Heart left ventricle (tissue), 16 donors: Measurements from ENCODE around the gene SOCS4. TPM values are rescaled to one million over a fixed set of nuclear protein-coding genes. Genes with fewer than 3 reads are reported as not detected.

ENCODE experiments used
- ATAC-seq, 4 donors: fragments of 200-7000 bp; cut with Tn5 transposase; one replicate each; pipeline ENCODE4 v1.9.1; 2020 to 2022; ENCODE audit warnings: moderate library complexity in 4 of 4, mild to moderate bottlenecking in 3 of 4, moderate number of reproducible peaks in 1 of 4
- DNase-seq, 5 donors: peaks; one replicate each; pipeline ENCODE4 v3.0.0-alpha.2; 2020
- H3K27ac ChIP-seq, 12 donors: fragments of 200-600 bp; sonication (generic) in 4 of 12; one replicate each; pipeline versions ENCODE4 v1.5.0 to v1.8.0; 2016 to 2022; ENCODE audit warnings: mild to moderate bottlenecking in 2 of 12
- H3K27me3 ChIP-seq, 9 donors: fragments of 200-600 bp; sonication (generic) in 2 of 9; one replicate each; pipeline versions ENCODE4 v1.5.1 to v1.8.0; 2016 to 2022; ENCODE audit warnings: mild to moderate bottlenecking in 3 of 9
- H3K36me3 ChIP-seq, 9 donors: fragments of 200-600 bp; sonication (generic) in 2 of 9; one replicate each; pipeline versions ENCODE4 v1.5.0 to v1.8.0; 2018 to 2022; ENCODE audit warnings: mild to moderate bottlenecking in 2 of 9
- H3K4me1 ChIP-seq, 12 donors: fragments of 200-600 bp; sonication (generic) in 4 of 12; one replicate each; pipeline versions ENCODE4 v1.5.0 to v1.8.0; 2016 to 2022; ENCODE audit warnings: mild to moderate bottlenecking in 3 of 12
- H3K4me3 ChIP-seq, 12 donors: fragments of 200-600 bp; sonication (generic) in 4 of 12; one replicate each; pipeline versions ENCODE4 v1.5.0 to v1.8.0; 2017 to 2022; ENCODE audit warnings: mild to moderate bottlenecking in 9 of 12, moderate library complexity in 4 of 12
- H3K9me3 ChIP-seq, 12 donors: fragments of 200-600 bp; sonication (generic) in 4 of 12; one replicate each; pipeline versions ENCODE4 v1.5.0 to v1.8.0; 2016 to 2022; ENCODE audit warnings: mild to moderate bottlenecking in 1 of 12
- CTCF ChIP-seq, 12 donors: fragments of 200-600 bp; sonication (generic) in 4 of 12; IDR thresholded peaks; one replicate each; pipeline versions ENCODE4 v1.5.0 to v1.8.0; 2018 to 2022; ENCODE audit warnings: antibody characterized with exemption in 12 of 12, mild to moderate bottlenecking in 5 of 12
- POLR2A ChIP-seq, 2 donors: fragments of 450-650 bp; IDR thresholded peaks; one replicate each; pipeline ENCODE4 v1.6.1; 2017; ENCODE audit warnings: antibody characterized with exemption in 2 of 2, mild to moderate bottlenecking in 2 of 2, moderate library complexity in 2 of 2
- WGBS, 4 donors: extraction: QIAGEN DNeasy Blood & Tissue Kit in 2 of 4; methylation state at CpG; one replicate each; pipeline versions ENCODE4 v1.1.5 to v1.1.7; 2013 to 2018; 5-methylcytosine and 5-hydroxymethylcytosine counted together
- intact Hi-C, 10 donors: fragments of 100-400 bp; cut with DNase I; formaldehyde crosslinking; loops; one replicate each; pipeline versions ENCODE4 v1.11.1 to v1.14.2; 2022
- polyA plus RNA-seq, 2 donors: library from polyadenylated mRNA; stranded (reverse); fragments of 200-250 nt; gene quantifications; one replicate each; pipeline ENCODE4 v1.2.3, GENCODE V29; 2013
- total RNA-seq, 9 donors: library from RNA; depleted of rRNA in 2 of 9; stranded (reverse); fragments of >200 nt in 2 of 9; fragmentation: NEBNext Ultra II Directional in 3 of 9; extraction: Animal tissue kit (Norgen Biotek cat#: 25700) in 3 of 9; gene quantifications; one replicate each; pipeline versions ENCODE4 v1.1.0 to v1.2.4, GENCODE V29; 2016 to 2023
- donor health status: ischemic (EF 13 %, LVEDD 7.1; RV severe dilation, severe dysfunction).
- donor health status: healthy with polysubstance abuse.
- donor health status: DM: no; HTN: yes; CAD: no.
- donor health status: DM: no; HTN: no; CAD: no.
- donor health status: ischemic (EF 25% LVEDD 6.9; RV normal size, moderate dysfunction).
- donor health status: ischemic (EF 25% LVEDD 5.7; RV mildly dilated, moderate dysfunction).
- donor health status: healthy.
- donor health status: DM: yes; HTN: yes; CAD: no.
- donor health status: ischemic (EF 35%, LVEDD 5.7; RV mildly dilated, moderate dysfunction).
- donor health status: nonischemic (EF 11% LVEDD 7.7; RV severe dilation, severe dysfunction).
- donor health status: DM: yes; HTN: yes; CAD: no.
- donor health status: PGD.
- donor health status: ischemic (EF 29% LVEDD 5.4; RV normal size, mild dysfunction).
- donor health status: nonischemic (EF 23%, LVEDD 6.1; RV moderate dilation, normal function).

Gene SOCS4
- total and polyA plus RNA-seq, 11 donors, result 3.7 to 20.7 (median 13.8) TPM

GRCh38 chr14:55094292-55095157 lies 67.5 kb downstream of the SOCS4 start:
- Histone ChIP-seq H3K4me3 (no peak overlapping the region), H3K27me3 (no peaks in the 10 kb centered on the region), H3K9me3 (no peaks in the 10 kb centered on the region), H3K27ac (no peak overlapping the region), H3K4me1 (peaks cover 0 to 37% (median 11%) of the 10 kb centered on the region in 12 donors), H3K36me3 (no peaks in the 10 kb centered on the region)
- ATAC-seq (no peak), DNase-seq (no peak)
- TF ChIP-seq CTCF (IDR thresholded peaks at IDR 0.05), result no peak
- TF ChIP-seq POLR2A (IDR thresholded peaks at IDR 0.05), result no peak
- 70 to 80% (median 76%) methylated on average over 9 of the region's 9 CpGs for WGBS, 4 donors
- intact Hi-C loops, result loop anchor here in 7 of 10 donors (2.0 to 5.0 kb wide), 3 partner anchors 38 to 64 kb away; no protein-coding TSS in a partner anchor

- Histone ChIP-seq H3K4me3 (no peak overlapping the region), H3K9me3 (no peaks in the 10 kb centered on the region), H3K27me3 (no peaks in the 10 kb centered on the region), H3K4me1 (peaks cover 9 to 59% (median 30%) of the 10 kb centered on the region in 12 donors), H3K27ac (peak overlapping the region in 10 of 12 donors; percentile 28 to 79 (median 44)), H3K36me3 (no peaks in the 10 kb centered on the region)
- WGBS, 4 donors, result 57 to 63% (median 58%) methylated on average over 5 of the region's 5 CpGs
- TF ChIP-seq CTCF (IDR thresholded peaks at IDR 0.05) (no peak), POLR2A (IDR thresholded peaks at IDR 0.05) (no peak)
- ATAC-seq, result peak in 1 of 4 donors; percentile 3
- intact Hi-C loops, result no loop called here
- DNase-seq, result peak in 2 of 5 donors; percentile 37 to 39
Measured at GRCh38 chr14:55097881-55098560, 71.0 kb downstream of the SOCS4 start.

- 93 to 100% (median 98%) methylated on average over 1 of the region's 1 CpG for WGBS, 4 donors
- TF ChIP-seq POLR2A (IDR thresholded peaks at IDR 0.05) (no peak), CTCF (IDR thresholded peaks at IDR 0.05) (no peak)
- no peaks in the 10 kb centered on the region for H3K9me3 ChIP-seq
- H3K4me1 ChIP-seq, result peaks cover 13 to 64% (median 35%) of the 10 kb centered on the region in 12 donors
- H3K36me3 ChIP-seq, result no peaks in the 10 kb centered on the region
- intact Hi-C loops, result no loop called here
- ATAC-seq, result no peak
- no peak for DNase-seq
- H3K27me3 ChIP-seq, result no peaks in the 10 kb centered on the region
- no peak overlapping the region for H3K4me3 ChIP-seq
- H3K27ac ChIP-seq, result peak overlapping the region in 8 of 12 donors; percentile 28 to 79 (median 56)
Measured at GRCh38 chr14:55098561-55098898, 71.5 kb downstream of the SOCS4 start.

Other genes with a start within 250 kb of the SOCS4 start
- 10 to 100 TPM in 1 of 9 donors, 1 to 10 TPM in 8; 1.6 to 13.8 (median 3.7) TPM for gene GCH1, start 124.4 kb upstream of the SOCS4 start, total RNA-seq
- 1 to 10 TPM; 1.9 to 2.7 TPM for gene GCH1, start 124.4 kb upstream of the SOCS4 start, polyA plus RNA-seq
- 1 to 10 TPM in 8 of 9 donors, under 1 TPM in 1; 0.44 to 3.5 (median 2.2) TPM for gene WDHD1, start 137 bp upstream of the SOCS4 start, total RNA-seq
- 1 to 10 TPM in 1 of 2 donors, under 1 TPM in 1; 0.42 to 1.4 TPM for gene WDHD1, start 137 bp upstream of the SOCS4 start, polyA plus RNA-seq
- 100 to 1,000 TPM in 2 of 9 donors, 10 to 100 TPM in 7; 58.9 to 159 (median 80.1) TPM for gene MAPK1IP1L, start 24.4 kb downstream of the SOCS4 start, total RNA-seq
- 10 to 100 TPM; 23.8 to 66.7 TPM for gene MAPK1IP1L, start 24.4 kb downstream of the SOCS4 start, polyA plus RNA-seq
- gene LGALS3, start 102.0 kb downstream of the SOCS4 start, total RNA-seq, result 100 to 1,000 TPM; 143 to 372 (median 197) TPM
- gene LGALS3, start 102.0 kb downstream of the SOCS4 start, polyA plus RNA-seq, result 100 to 1,000 TPM; 272 to 311 TPM
- gene DLGAP5, start 164.3 kb downstream of the SOCS4 start, total RNA-seq, result 10 to 100 TPM in 1 of 9 donors, under 1 TPM in 6, not detected in 2; 0.12 to 11.1 (median 0.65) TPM
- gene DLGAP5, start 164.3 kb downstream of the SOCS4 start, polyA plus RNA-seq, result under 1 TPM in 1 of 2 donors, not detected in 1; 0.12 TPM
- gene FBXO34, start 244.2 kb downstream of the SOCS4 start, total RNA-seq, result 10 to 100 TPM; 17.1 to 33.4 (median 21.1) TPM
- gene FBXO34, start 244.2 kb downstream of the SOCS4 start, polyA plus RNA-seq, result 10 to 100 TPM in 1 of 2 donors, 1 to 10 TPM in 1; 8.0 to 23.6 TPM